Adrenal gland (tissue), 12 donors: Measurements from ENCODE around the gene GLTPD2. TPM values are rescaled to one million over a fixed set of nuclear protein-coding genes. Genes with fewer than 3 reads are reported as not detected.

ENCODE experiments used
- DNase-seq, 7 donors: peaks; one replicate each; pipeline ENCODE4 v3.0.0-alpha.2; 2019 to 2020
- H3K27ac ChIP-seq, 5 donors: fragments of 200-600 bp; sonication (generic) in 4 of 5; 1 replicate in 3 of 5; 2 replicates in 2 of 5; pipeline versions ENCODE4 v1.5.1 to v1.8.0; 2016 to 2020; ENCODE audit warnings: mild to moderate bottlenecking in 1 of 5
- H3K27me3 ChIP-seq: fragments of 200-600 bp; 2 replicates; pipeline ENCODE4 v1.8.0; 2021
- H3K36me3 ChIP-seq, 2 donors: fragments of 200-600 bp; replicated peaks in 1 of 2; 1 replicate in 1 of 2; 2 replicates in 1 of 2; pipeline versions ENCODE4 v1.5.1 to v1.8.0; 2018 to 2022
- H3K4me1 ChIP-seq, 2 donors: fragments of 200-600 bp; replicated peaks in 1 of 2; 1 replicate in 1 of 2; 2 replicates in 1 of 2; pipeline versions ENCODE4 v1.5.1 to v1.8.0; 2018 to 2021
- H3K4me3 ChIP-seq, 4 donors: fragments of 200-600 bp; sonication (generic) in 3 of 4; one replicate each; pipeline ENCODE4 v1.5.1; 2016 to 2018
- H3K9me3 ChIP-seq, 3 donors: fragments of 200-600 bp; sonication (generic) in 1 of 3; replicated peaks in 1 of 3; 1 replicate in 2 of 3; 2 replicates in 1 of 3; pipeline versions ENCODE4 v1.5.1 to v1.8.0; 2016 to 2021
- POLR2A ChIP-seq, 2 donors: fragments of 450-650 bp; IDR thresholded peaks; one replicate each; pipeline ENCODE4 v1.6.1; 2017; ENCODE audit warnings: antibody characterized with exemption in 2 of 2, mild to moderate bottlenecking in 2 of 2, moderate library complexity in 1 of 2
- WGBS, 4 donors: extraction: QIAGEN DNeasy Blood & Tissue Kit in 2 of 4; methylation state at CpG; one replicate each; pipeline versions ENCODE4 v1.1.5 to v1.1.7; 2013 to 2017; 5-methylcytosine and 5-hydroxymethylcytosine counted together
- intact Hi-C, 2 donors: fragments of 100-400 bp; cut with DNase I; formaldehyde crosslinking; loops; one replicate each; pipeline versions ENCODE4 v1.14.1 to v1.15.0; 2022 to 2023
- polyA plus RNA-seq, 3 donors: library from polyadenylated mRNA; stranded (reverse); fragments of 200-250 nt in 2 of 3; fragments of 350-450 nt in 1 of 3; fragmentation: Illumina TruSeq in 1 of 3; extraction: RNeasy Lipid Tissue Mini Kit (QIAGEN cat#74804) in 1 of 3; gene quantifications; one replicate each; pipeline ENCODE4 v1.2.3, GENCODE V29; 2013 to 2014
- total RNA-seq, 9 donors: library from RNA; depleted of rRNA in 4 of 9; stranded (reverse); fragments of >200 nt in 4 of 9; fragments of 120-200 nt in 1 of 9; fragmentation: NEBNext Ultra II Directional in 1 of 9; extraction: Animal tissue kit (Norgen Biotek cat#: 25700) in 1 of 9; gene quantifications; one replicate each; pipeline versions ENCODE4 v1.1.0 to v1.2.4, GENCODE V29; 2013 to 2023
- TF ChIP-seq, protein P1 (sequence below), 6 experiments: fragments of 450-650 bp in 4 of 6; fragments of 200-600 bp in 2 of 6; sonication (generic) in 1 of 6; IDR thresholded peaks; 1 replicate in 5 of 6; 2 replicates in 1 of 6; pipeline versions ENCODE4 v1.5.1 to v1.8.0; 2016 to 2021; ENCODE audit warnings: antibody characterized with exemption in 6 of 6, mild to moderate bottlenecking in 2 of 6, moderate library complexity in 1 of 6
- donor health status: healthy with polysubstance abuse.
- donor health status: Bipolar disorder and iron deficiency.
- donor health status: DM: yes; HTN: yes; CAD: no.
- donor health status: DM: no; HTN: no; CAD: no.
- donor health status: DM: no; HTN: no; CAD: no.
- donor health status: DM: yes; HTN: yes; CAD: no.

GLTPD2 gene
- total and polyA plus RNA-seq, 12 donors, result not detected

DNA sequence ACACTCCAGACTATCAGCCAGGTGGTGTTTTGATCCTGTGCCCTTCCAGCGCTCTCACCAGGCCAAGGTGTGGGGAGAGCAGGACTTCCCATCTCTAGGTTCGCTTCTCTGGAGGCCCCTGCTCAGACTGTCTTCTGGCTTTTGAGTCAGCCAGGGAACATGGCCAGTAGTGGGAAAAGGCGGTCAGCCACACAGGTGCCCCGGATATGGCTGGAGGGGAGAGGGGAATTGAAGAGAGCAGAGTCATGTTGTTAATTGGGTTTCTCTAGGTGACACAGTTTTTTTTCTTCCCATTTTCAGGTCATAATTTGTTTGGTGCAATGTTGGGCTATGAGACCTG is 45.9 kb downstream of the GLTPD2 start:
- H3K4me3 ChIP-seq, result peak overlapping the region in 1 of 4 donors; percentile 86
- H3K36me3 ChIP-seq, result no peaks in the 10 kb centered on the region
- intact Hi-C loops, result no loop called here
- TF ChIP-seq POLR2A (IDR thresholded peaks at IDR 0.05), result no peak
- no peak for DNase-seq
- H3K4me1 ChIP-seq, result peaks cover 44 to 53% of the 10 kb centered on the region in 2 donors
- 55 to 64% (median 58%) methylated on average over 4 of the region's 4 CpGs for WGBS, 4 donors
- no peaks in the 10 kb centered on the region for H3K27me3 ChIP-seq
- H3K9me3 ChIP-seq, result no peaks in the 10 kb centered on the region
- peak overlapping the region in 4 of 5 donors; percentile 82 to 96 (median 87) for H3K27ac ChIP-seq

DNA sequence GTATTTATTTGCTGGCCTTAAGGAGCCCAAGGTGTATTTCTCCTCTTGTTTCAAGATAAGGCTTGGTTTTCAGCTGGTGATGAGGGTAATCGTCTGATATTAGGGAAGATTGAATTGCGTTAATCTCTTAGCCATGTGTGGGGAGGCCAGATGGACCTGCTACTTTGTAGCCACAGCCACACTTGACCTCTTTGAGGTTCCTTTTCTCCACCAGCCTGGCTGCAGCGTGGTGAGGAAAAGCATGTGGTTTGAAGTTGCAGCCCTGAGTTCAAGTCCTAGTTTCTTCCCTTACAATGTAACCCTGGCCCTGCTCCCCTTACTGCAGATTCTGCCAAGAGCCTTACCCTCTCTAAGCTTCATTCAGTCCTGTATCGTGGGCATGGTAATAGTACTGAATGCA is 47.5 kb downstream of the GLTPD2 start:
- Histone ChIP-seq H3K27me3 (no peaks in the 10 kb centered on the region), H3K36me3 (no peaks in the 10 kb centered on the region), H3K27ac (peak overlapping the region in 3 of 5 donors; percentile 70 to 96 (median 89)), H3K9me3 (no peaks in the 10 kb centered on the region), H3K4me1 (peaks cover 46 to 60% of the 10 kb centered on the region in 2 donors), H3K4me3 (no peak overlapping the region)
- intact Hi-C loops, result no loop called here
- DNase-seq, result no peak
- TF ChIP-seq, protein P1, sequence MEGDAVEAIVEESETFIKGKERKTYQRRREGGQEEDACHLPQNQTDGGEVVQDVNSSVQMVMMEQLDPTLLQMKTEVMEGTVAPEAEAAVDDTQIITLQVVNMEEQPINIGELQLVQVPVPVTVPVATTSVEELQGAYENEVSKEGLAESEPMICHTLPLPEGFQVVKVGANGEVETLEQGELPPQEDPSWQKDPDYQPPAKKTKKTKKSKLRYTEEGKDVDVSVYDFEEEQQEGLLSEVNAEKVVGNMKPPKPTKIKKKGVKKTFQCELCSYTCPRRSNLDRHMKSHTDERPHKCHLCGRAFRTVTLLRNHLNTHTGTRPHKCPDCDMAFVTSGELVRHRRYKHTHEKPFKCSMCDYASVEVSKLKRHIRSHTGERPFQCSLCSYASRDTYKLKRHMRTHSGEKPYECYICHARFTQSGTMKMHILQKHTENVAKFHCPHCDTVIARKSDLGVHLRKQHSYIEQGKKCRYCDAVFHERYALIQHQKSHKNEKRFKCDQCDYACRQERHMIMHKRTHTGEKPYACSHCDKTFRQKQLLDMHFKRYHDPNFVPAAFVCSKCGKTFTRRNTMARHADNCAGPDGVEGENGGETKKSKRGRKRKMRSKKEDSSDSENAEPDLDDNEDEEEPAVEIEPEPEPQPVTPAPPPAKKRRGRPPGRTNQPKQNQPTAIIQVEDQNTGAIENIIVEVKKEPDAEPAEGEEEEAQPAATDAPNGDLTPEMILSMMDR (IDR thresholded peaks at IDR 0.05), result no peak
- TF ChIP-seq POLR2A (IDR thresholded peaks at IDR 0.05), result no peak
- WGBS, 4 donors, result 71 to 85% (median 78%) methylated on average over 4 of the region's 4 CpGs

DNA sequence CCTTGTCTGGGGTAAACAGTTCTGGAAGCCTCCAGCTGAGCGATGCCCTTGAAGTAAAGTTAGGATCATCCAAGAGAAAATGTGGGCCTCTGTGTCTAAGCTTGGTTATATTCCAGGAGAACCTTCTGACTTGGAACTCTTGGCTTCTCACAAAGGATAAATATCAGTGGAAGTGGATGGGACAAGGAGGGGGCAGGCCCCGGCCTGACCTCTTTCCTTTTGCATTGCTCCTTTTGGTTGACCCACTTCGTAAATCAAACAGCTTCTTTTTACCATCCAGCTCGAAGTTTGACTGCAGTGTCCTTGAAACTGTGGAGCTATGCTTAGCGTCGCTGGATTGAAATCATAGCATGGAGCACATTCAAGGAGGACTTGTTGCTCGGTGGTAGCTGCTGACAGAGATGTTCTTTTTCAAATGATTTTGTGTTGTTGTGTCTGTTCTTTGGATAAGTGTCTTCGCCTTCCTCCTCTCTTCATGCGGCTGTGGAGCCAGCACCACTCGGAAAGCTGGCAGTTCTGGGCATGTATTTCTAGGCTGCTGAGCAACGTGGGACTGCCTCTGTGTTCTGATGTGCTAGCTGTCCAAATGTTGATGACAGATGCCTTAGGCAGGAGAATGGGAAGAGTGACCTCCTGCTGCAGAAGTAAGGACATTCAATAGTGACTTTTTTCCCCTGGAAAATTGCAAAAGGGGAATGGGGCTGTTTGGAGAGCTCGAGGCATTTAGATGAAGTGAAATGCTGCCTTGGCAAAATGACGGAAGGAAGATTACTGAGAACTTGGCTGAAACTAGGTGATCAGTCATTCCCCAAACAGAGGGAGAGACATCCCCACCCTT is 48.9 kb downstream of the GLTPD2 start:
- H3K36me3 ChIP-seq, result no peaks in the 10 kb centered on the region
- WGBS, 4 donors, result 22 to 35% (median 29%) methylated on average over 13 of the region's 13 CpGs
- peaks cover 46 to 60% of the 10 kb centered on the region in 2 donors for H3K4me1 ChIP-seq
- DNase-seq, result peak in 5 of 7 donors; percentile 23 to 64 (median 44)
- H3K4me3 ChIP-seq, result no peak overlapping the region
- TF ChIP-seq, protein P1 (IDR thresholded peaks at IDR 0.05), result no peak
- no peak for TF ChIP-seq POLR2A (IDR thresholded peaks at IDR 0.05)
- intact Hi-C loops, result no loop called here
- peak overlapping the region in 4 of 5 donors; percentile 7 to 96 (median 80) for H3K27ac ChIP-seq
- no peaks in the 10 kb centered on the region for H3K27me3 ChIP-seq
- no peaks in the 10 kb centered on the region for H3K9me3 ChIP-seq

DNA sequence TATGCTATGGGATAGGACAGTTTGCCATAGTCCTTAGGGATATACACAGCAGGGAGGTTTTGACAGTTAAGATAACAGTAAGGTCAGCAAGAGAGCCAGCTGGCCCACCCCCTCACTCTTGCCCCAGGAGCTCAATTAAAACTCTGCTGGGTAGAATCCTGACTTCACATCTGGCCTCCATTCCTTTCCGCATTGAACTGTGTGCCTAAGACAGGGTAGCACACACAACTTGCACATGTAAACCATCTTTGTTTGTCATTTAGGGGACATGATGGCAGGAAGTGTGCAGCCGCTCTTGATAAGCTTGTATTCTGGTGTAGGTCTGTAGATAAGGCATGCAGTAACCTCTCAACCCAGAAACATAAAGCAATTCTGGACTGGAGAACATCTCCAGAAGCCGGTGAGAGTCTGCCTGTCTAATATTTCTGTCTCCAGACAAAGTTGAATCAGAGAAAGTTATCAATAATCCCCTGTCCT is 49.6 kb downstream of the GLTPD2 start:
- DNase-seq, result no peak
- TF ChIP-seq, protein P1 (IDR thresholded peaks at IDR 0.05), result no peak
- no peak for TF ChIP-seq POLR2A (IDR thresholded peaks at IDR 0.05)
- 61 to 82% (median 73%) methylated on average over 3 of the region's 3 CpGs for WGBS, 4 donors
- H3K9me3 ChIP-seq, result no peaks in the 10 kb centered on the region
- H3K27me3 ChIP-seq, result no peaks in the 10 kb centered on the region
- H3K4me1 ChIP-seq, result peaks cover 46 to 60% of the 10 kb centered on the region in 2 donors
- H3K4me3 ChIP-seq, result no peak overlapping the region
- no peaks in the 10 kb centered on the region for H3K36me3 ChIP-seq
- H3K27ac ChIP-seq, result peak overlapping the region in 3 of 5 donors; percentile 70 to 96 (median 89)
- intact Hi-C loops, result no loop called here
